Activated naive CD8-positive, alpha-beta T cell treated with anti-CD3 and anti-CD28 coated beads for 36 hours (primary cell): ENCODE data around the gene KLRC2. TPM values are rescaled to one million over a fixed set of nuclear protein-coding genes. Genes with fewer than 3 reads are reported as not detected.
"Not testable (repeated sequence)": the region's sequence is repeated elsewhere in the genome, so short reads cannot be mapped to it uniquely, and the experiment has no call there.

ENCODE experiments used
- DNase-seq: peaks from one replicate; pipeline ENCODE4 v3.0.0; 2021
- H3K27ac Mint-ChIP-seq: one replicate; pipeline ENCODE4 v1.8.0; 2022; ENCODE audit warnings: mild to moderate bottlenecking, moderate library complexity, mixed read lengths
- H3K27me3 Mint-ChIP-seq: one replicate; pipeline ENCODE4 v1.8.0; 2022; ENCODE audit warnings: mild to moderate bottlenecking, mixed read lengths
- H3K36me3 Mint-ChIP-seq: one replicate; pipeline ENCODE4 v1.8.0; 2021; ENCODE audit warnings: mild to moderate bottlenecking, mixed read lengths
- H3K4me1 Mint-ChIP-seq: one replicate; pipeline ENCODE4 v1.8.0; 2021; ENCODE audit warnings: mixed read lengths
- H3K4me3 Mint-ChIP-seq: one replicate; pipeline ENCODE4 v1.8.0; 2022; ENCODE audit warnings: mild to moderate bottlenecking, moderate library complexity, mixed read lengths
- H3K9me3 Mint-ChIP-seq: one replicate; pipeline ENCODE4 v1.8.0; 2022; ENCODE audit warnings: mixed read lengths
- total RNA-seq, 2 experiments: library from RNA; stranded (reverse); gene quantifications; one replicate each; pipeline ENCODE4 v1.2.3, GENCODE V29; 2021

Gene KLRC2
- total RNA-seq, 2 experiments from 2014 or later: 0.82 TPM; not detected in 1

GRCh38 chr12:10425938-10426337, 9.9 kb downstream of the KLRC2 start:
- H3K27me3 Mint-ChIP-seq, H3K9me3 Mint-ChIP-seq, H3K4me1 Mint-ChIP-seq: not testable (repeated sequence)

GRCh38 chr12:10424260-10424899, 11.4 kb downstream of the KLRC2 start:
- not testable (repeated sequence) for H3K27ac Mint-ChIP-seq, H3K4me3 Mint-ChIP-seq

More at GRCh38 chr12:10425938-10426337, 9.9 kb downstream of the KLRC2 start:
- not testable (repeated sequence) for H3K36me3 Mint-ChIP-seq, H3K4me3 Mint-ChIP-seq, DNase-seq, H3K27ac Mint-ChIP-seq

GRCh38 chr12:10422159-10422558, 13.7 kb downstream of the KLRC2 start:
- not testable (repeated sequence) for H3K9me3 Mint-ChIP-seq, H3K36me3 Mint-ChIP-seq, H3K27ac Mint-ChIP-seq, H3K27me3 Mint-ChIP-seq, H3K4me3 Mint-ChIP-seq, H3K4me1 Mint-ChIP-seq
- DNase-seq: peak; percentile 21

More at GRCh38 chr12:10424260-10424899, 11.4 kb downstream of the KLRC2 start:
- not testable (repeated sequence) for DNase-seq, H3K36me3 Mint-ChIP-seq, H3K9me3 Mint-ChIP-seq, H3K4me1 Mint-ChIP-seq, H3K27me3 Mint-ChIP-seq

GRCh38 chr12:10420334-10420733, 15.5 kb downstream of the KLRC2 start, which contains the start of gene KLRC3:
Gene KLRC3, minus strand, starts transcription at chr12:10420595. Its CDS starts 45 bp downstream, at chr12:10420550.
- H3K4me3 Mint-ChIP-seq: peak within 1 kb of the TSS; percentile 65
- H3K27ac Mint-ChIP-seq, H3K4me1 Mint-ChIP-seq, H3K36me3 Mint-ChIP-seq, H3K27me3 Mint-ChIP-seq, DNase-seq, H3K9me3 Mint-ChIP-seq: not testable (repeated sequence)

- peaks cover 7% of the 10 kb centered on the region for H3K9me3 Mint-ChIP-seq
- H3K27ac Mint-ChIP-seq: peak within 1 kb of the TSS; percentile 77
- H3K36me3 Mint-ChIP-seq: peaks cover 22% of the 10 kb centered on the region
- no peaks in the 10 kb centered on the region for H3K27me3 Mint-ChIP-seq
- H3K4me1 Mint-ChIP-seq: peaks cover 37% of the 10 kb centered on the region
- no peak for DNase-seq
- peak within 1 kb of the TSS; percentile 76 for H3K4me3 Mint-ChIP-seq
Measured at GRCh38 chr12:10409392-10409791, 26.4 kb downstream of the KLRC2 start, which contains the start of gene KLRC4. Gene KLRC4, minus strand, starts transcription at chr12:10409757. Its CDS starts 182 bp downstream, at chr12:10409575.

- Mint-ChIP-seq H3K27ac (peak overlapping the region; percentile 77), H3K36me3 (peaks cover 22% of the 10 kb centered on the region), H3K9me3 (peaks cover 7% of the 10 kb centered on the region), H3K27me3 (no peaks in the 10 kb centered on the region), H3K4me3 (peak overlapping the region; percentile 76), H3K4me1 (peaks cover 39% of the 10 kb centered on the region)
- DNase-seq: no peak
Measured at GRCh38 chr12:10408842-10409241, 27.0 kb downstream of the KLRC2 start.

- no peak for DNase-seq
- peak overlapping the region; percentile 93 for H3K27ac Mint-ChIP-seq
- peak overlapping the region; percentile 86 for H3K4me3 Mint-ChIP-seq
- H3K4me1 Mint-ChIP-seq: peaks cover 44% of the 10 kb centered on the region
- H3K27me3 Mint-ChIP-seq: no peaks in the 10 kb centered on the region
- peaks cover 30% of the 10 kb centered on the region for H3K36me3 Mint-ChIP-seq
- peaks cover 3% of the 10 kb centered on the region for H3K9me3 Mint-ChIP-seq
Measured at GRCh38 chr12:10406725-10407124, 29.1 kb downstream of the KLRC2 start.

GRCh38 chr12:10405294-10405693, 30.5 kb downstream of the KLRC2 start:
- Mint-ChIP-seq H3K4me1 (peaks cover 50% of the 10 kb centered on the region), H3K9me3 (peaks cover 3% of the 10 kb centered on the region), H3K27ac (peak overlapping the region; percentile 75), H3K36me3 (peaks cover 33% of the 10 kb centered on the region), H3K27me3 (no peaks in the 10 kb centered on the region), H3K4me3 (peak overlapping the region; percentile 56)
- DNase-seq: no peak

- Mint-ChIP-seq H3K27me3 (no peaks in the 10 kb centered on the region), H3K36me3 (peaks cover 37% of the 10 kb centered on the region), H3K27ac (peak overlapping the region; percentile 75), H3K4me1 (peaks cover 55% of the 10 kb centered on the region), H3K9me3 (peaks cover 3% of the 10 kb centered on the region), H3K4me3 (peak overlapping the region; percentile 56)
- no peak for DNase-seq
Measured at GRCh38 chr12:10404798-10405197, 31.0 kb downstream of the KLRC2 start.

- peaks cover 36% of the 10 kb centered on the region for H3K36me3 Mint-ChIP-seq
- H3K27me3 Mint-ChIP-seq: no peaks in the 10 kb centered on the region
- peaks cover 6% of the 10 kb centered on the region for H3K9me3 Mint-ChIP-seq
- H3K27ac Mint-ChIP-seq: peak overlapping the region; percentile 79
- no peak for DNase-seq
- peak overlapping the region; percentile 58 for H3K4me3 Mint-ChIP-seq
- H3K4me1 Mint-ChIP-seq: peaks cover 57% of the 10 kb centered on the region
Measured at GRCh38 chr12:10400829-10401228, 35.0 kb downstream of the KLRC2 start.

GRCh38 chr12:10398168-10398567, 37.6 kb downstream of the KLRC2 start:
- DNase-seq: no peak
- H3K9me3 Mint-ChIP-seq: peaks cover 2% of the 10 kb centered on the region
- peak overlapping the region; percentile 60 for H3K4me3 Mint-ChIP-seq
- peak overlapping the region; percentile 86 for H3K27ac Mint-ChIP-seq
- peaks cover 25% of the 10 kb centered on the region for H3K36me3 Mint-ChIP-seq
- no peaks in the 10 kb centered on the region for H3K27me3 Mint-ChIP-seq
- H3K4me1 Mint-ChIP-seq: peaks cover 68% of the 10 kb centered on the region

GRCh38 chr12:10397296-10397695, 38.5 kb downstream of the KLRC2 start:
- Mint-ChIP-seq H3K4me1 (peaks cover 73% of the 10 kb centered on the region), H3K4me3 (peak overlapping the region; percentile 68), H3K27me3 (no peaks in the 10 kb centered on the region), H3K9me3 (peaks cover 2% of the 10 kb centered on the region), H3K36me3 (peaks cover 22% of the 10 kb centered on the region), H3K27ac (peak overlapping the region; percentile 86)
- DNase-seq: no peak

GRCh38 chr12:10396176-10396575, 39.6 kb downstream of the KLRC2 start:
- H3K27me3 Mint-ChIP-seq, H3K9me3 Mint-ChIP-seq, DNase-seq: not testable (repeated sequence)
- Mint-ChIP-seq H3K36me3 (peaks cover 15% of the 10 kb centered on the region), H3K4me3 (peak overlapping the region; percentile 2), H3K27ac (peak overlapping the region; percentile 98), H3K4me1 (peaks cover 71% of the 10 kb centered on the region)

GRCh38 chr12:10395390-10395998, 40.3 kb downstream of the KLRC2 start:
- peaks cover 69% of the 10 kb centered on the region for H3K4me1 Mint-ChIP-seq
- DNase-seq: no peak
- peak overlapping the region; percentile 98 for H3K27ac Mint-ChIP-seq
- no peaks in the 10 kb centered on the region for H3K27me3 Mint-ChIP-seq
- H3K9me3 Mint-ChIP-seq: peaks cover 2% of the 10 kb centered on the region
- H3K36me3 Mint-ChIP-seq: peaks cover 12% of the 10 kb centered on the region
- peak overlapping the region; percentile 80 for H3K4me3 Mint-ChIP-seq

- H3K4me1 Mint-ChIP-seq: peaks cover 71% of the 10 kb centered on the region
- peak overlapping the region; percentile 98 for H3K27ac Mint-ChIP-seq
- peak overlapping the region; percentile 80 for H3K4me3 Mint-ChIP-seq
- H3K27me3 Mint-ChIP-seq, H3K36me3 Mint-ChIP-seq, H3K9me3 Mint-ChIP-seq: not testable (repeated sequence)
- DNase-seq: peak; percentile 50
Measured at GRCh38 chr12:10394531-10395152, 41.2 kb downstream of the KLRC2 start.
